Measurements from ENCODE around the gene MAGIX. TPM values are rescaled to one million over a fixed set of nuclear protein-coding genes. Genes with fewer than 3 reads are reported as not detected.

The MAGIX gene
- total RNA-seq, 4 donors from 2014 or later = 0.77 to 12.4 (median 5.2) TPM

DNA sequence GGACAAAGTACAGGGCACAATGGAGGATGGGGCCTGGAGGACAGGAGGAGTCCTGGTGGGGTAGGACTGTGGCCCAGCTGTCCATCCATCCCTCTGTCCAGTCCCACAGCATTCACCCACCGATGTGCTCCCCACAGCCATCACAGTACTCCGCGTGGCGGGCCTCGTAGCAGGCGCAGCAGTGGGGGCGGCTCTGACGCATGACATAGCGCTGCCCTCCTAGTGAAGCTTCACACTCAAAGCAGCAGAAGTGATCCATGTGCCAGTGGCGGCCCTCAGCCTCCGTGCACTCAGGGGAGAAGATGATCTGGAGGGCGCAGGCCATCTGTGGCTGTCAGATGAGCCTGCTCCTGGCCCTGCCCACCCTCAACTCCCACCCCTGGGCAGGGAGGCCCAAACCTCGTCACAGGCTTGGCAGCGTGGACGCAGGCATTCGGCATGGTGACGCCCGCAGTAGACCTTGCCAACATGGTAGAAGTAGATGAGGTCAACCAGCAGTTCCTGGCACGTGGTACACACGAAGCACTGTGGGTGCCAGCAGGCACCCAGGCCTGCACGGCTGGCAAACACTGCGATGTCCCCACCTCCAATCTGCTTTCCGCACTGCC is 15.4 kb downstream of the MAGIX start:
- H3K36me3 ChIP-seq = no peaks in the 10 kb centered on the region
- no peaks in the 10 kb centered on the region for H3K9me3 ChIP-seq
- no peaks in the 10 kb centered on the region for H3K27me3 ChIP-seq
- no peak for TF ChIP-seq POLR2A (IDR thresholded peaks at IDR 0.05)
- TF ChIP-seq, protein P1, sequence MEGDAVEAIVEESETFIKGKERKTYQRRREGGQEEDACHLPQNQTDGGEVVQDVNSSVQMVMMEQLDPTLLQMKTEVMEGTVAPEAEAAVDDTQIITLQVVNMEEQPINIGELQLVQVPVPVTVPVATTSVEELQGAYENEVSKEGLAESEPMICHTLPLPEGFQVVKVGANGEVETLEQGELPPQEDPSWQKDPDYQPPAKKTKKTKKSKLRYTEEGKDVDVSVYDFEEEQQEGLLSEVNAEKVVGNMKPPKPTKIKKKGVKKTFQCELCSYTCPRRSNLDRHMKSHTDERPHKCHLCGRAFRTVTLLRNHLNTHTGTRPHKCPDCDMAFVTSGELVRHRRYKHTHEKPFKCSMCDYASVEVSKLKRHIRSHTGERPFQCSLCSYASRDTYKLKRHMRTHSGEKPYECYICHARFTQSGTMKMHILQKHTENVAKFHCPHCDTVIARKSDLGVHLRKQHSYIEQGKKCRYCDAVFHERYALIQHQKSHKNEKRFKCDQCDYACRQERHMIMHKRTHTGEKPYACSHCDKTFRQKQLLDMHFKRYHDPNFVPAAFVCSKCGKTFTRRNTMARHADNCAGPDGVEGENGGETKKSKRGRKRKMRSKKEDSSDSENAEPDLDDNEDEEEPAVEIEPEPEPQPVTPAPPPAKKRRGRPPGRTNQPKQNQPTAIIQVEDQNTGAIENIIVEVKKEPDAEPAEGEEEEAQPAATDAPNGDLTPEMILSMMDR (IDR thresholded peaks at IDR 0.05) = no peak
- no peak overlapping the region for H3K4me3 ChIP-seq
- H3K27ac ChIP-seq = no peak overlapping the region
- intact Hi-C loops (cut with DNase I; ENCODE audit: low total_unique reads) = no loop called here
- no peak for DNase-seq
- H3K4me1 ChIP-seq = no peaks in the 10 kb centered on the region

DNA sequence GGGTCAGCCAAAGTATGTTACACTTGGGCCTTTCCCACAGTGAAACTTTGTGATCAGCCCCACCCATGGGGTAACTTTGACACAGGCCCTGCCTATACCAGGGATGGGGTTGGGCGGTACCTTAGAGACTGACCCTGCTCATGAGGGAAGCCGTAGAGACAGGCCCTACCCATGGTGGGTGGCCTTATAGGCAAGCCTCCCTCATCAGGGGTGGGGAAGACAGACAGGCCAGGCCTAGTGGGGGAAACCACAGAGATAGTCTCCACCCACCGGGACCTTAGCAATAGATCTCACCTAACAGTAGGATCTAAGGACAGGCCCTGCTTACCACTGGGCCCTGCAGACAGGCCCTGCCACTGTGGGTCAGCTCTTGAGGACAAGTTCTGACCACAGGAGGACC is 16.0 kb downstream of the MAGIX start:
- Histone ChIP-seq H3K4me3 (no peak overlapping the region), H3K27me3 (no peaks in the 10 kb centered on the region), H3K4me1 (no peaks in the 10 kb centered on the region), H3K9me3 (no peaks in the 10 kb centered on the region), H3K27ac (no peak overlapping the region), H3K36me3 (no peaks in the 10 kb centered on the region)
- no peak for DNase-seq
- TF ChIP-seq POLR2A (IDR thresholded peaks at IDR 0.05) = no peak
- TF ChIP-seq, protein P1 (IDR thresholded peaks at IDR 0.05) = no peak
- intact Hi-C loops (cut with DNase I; ENCODE audit: low total_unique reads) = no loop called here

DNA sequence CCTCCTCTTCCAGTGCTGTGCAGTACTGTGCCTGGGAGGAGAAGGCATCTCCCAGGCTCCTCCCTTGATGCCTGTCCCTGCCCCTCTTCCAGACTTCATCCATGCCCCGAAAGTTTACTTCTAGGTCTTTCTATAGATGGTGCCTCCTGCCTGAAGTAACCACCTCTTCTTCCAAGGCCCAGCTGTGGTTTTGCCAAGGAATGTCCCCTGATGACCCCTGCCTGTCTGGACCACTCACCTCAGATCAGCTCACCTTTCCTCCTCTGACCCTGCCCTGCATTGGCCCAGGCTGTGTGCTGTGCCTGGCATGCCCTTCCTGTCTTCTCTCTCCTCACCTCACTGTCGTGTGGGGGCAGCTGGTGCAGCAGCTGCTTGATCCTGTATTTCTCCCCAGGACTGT is 16.8 kb downstream of the MAGIX start:
- H3K27me3 ChIP-seq = no peaks in the 10 kb centered on the region
- DNase-seq = no peak
- intact Hi-C loops (cut with DNase I; ENCODE audit: low total_unique reads) = no loop called here
- H3K36me3 ChIP-seq = no peaks in the 10 kb centered on the region
- TF ChIP-seq POLR2A (IDR thresholded peaks at IDR 0.05) = no peak
- TF ChIP-seq, protein P1 (IDR thresholded peaks at IDR 0.05) = no peak
- H3K9me3 ChIP-seq = no peaks in the 10 kb centered on the region
- no peaks in the 10 kb centered on the region for H3K4me1 ChIP-seq
- H3K4me3 ChIP-seq = no peak overlapping the region
- no peak overlapping the region for H3K27ac ChIP-seq

DNA sequence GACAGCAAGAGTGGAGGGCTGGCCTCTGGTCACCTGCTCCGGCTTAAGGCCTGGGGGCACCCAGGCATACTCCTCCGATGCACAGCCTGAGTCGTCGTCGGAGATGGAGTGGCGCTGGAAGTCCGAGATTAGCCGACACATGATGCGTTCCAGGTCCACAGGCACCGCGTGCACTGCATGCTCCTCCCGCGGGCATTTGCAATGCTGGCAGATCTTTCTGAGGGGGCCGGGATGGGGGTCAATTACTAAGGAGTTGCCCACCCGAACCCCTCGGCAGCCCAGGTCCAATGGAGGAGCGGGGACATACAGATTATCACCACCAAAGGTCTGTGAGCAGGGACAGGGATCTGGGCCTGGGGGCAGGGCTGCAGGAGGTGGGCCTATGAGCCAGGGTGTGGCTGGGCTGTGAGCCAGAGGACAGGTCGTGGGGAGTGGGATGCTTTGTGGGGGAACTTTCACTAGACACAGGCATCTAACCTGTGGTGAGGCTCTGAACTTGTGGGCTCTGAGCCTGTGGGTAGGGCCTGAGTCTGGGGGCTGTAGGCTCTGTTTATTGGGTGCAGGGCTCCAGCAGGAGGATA is 21.2 kb downstream of the MAGIX start:
- no peak overlapping the region for H3K4me3 ChIP-seq
- no peaks in the 10 kb centered on the region for H3K4me1 ChIP-seq
- no peaks in the 10 kb centered on the region for H3K27me3 ChIP-seq
- H3K36me3 ChIP-seq = no peaks in the 10 kb centered on the region
- intact Hi-C loops (cut with DNase I; ENCODE audit: low total_unique reads) = no loop called here
- no peak for TF ChIP-seq POLR2A (IDR thresholded peaks at IDR 0.05)
- TF ChIP-seq, protein P1 (IDR thresholded peaks at IDR 0.05) = no peak
- H3K27ac ChIP-seq = peak overlapping the region; percentile 76 to 88
- DNase-seq = no peak
- no peaks in the 10 kb centered on the region for H3K9me3 ChIP-seq

Measured in uterus (tissue), 4 donors.